ENCODE results near the gene ANKHD1.

The ANKHD1 gene

GRCh38 chr5:140371356-140372151, 30.1 kb upstream of the ANKHD1 start:
- Histone ChIP-seq H3K9me3 (ENCODE audit: control insufficient read depth in 5 of 5, low read length in 5 of 5) (no peaks in the 10 kb centered on the region), H3K27me3 (ENCODE audit: control insufficient read depth in 5 of 5, insufficient read depth in 4 of 5, low read length in 5 of 5) (no peaks in the 10 kb centered on the region), H3K4me1 (ENCODE audit: control insufficient read depth in 5 of 5, insufficient read depth in 5 of 5, low read length in 5 of 5) (peaks cover 2 to 19% (median 15%) of the 10 kb centered on the region in 5 donors), H3K36me3 (ENCODE audit: control insufficient read depth in 5 of 5, insufficient read depth in 5 of 5, low read length in 5 of 5) (no peaks in the 10 kb centered on the region), H3K27ac (ENCODE audit: low read depth, low read length) (no peak overlapping the region), H3K9ac (ENCODE audit: low read length in 5 of 5) (no peak overlapping the region), H3K4me3 (ENCODE audit: low read depth in 1 of 5, low read length in 5 of 5) (no peak overlapping the region)

GRCh38 chr5:140372971-140373487, 28.6 kb upstream of the ANKHD1 start:
- Histone ChIP-seq H3K4me3 (ENCODE audit: low read depth in 1 of 5, low read length in 5 of 5) (peak overlapping the region in 1 of 5 donors; percentile 33), H3K27ac (ENCODE audit: low read depth, low read length) (no peak overlapping the region), H3K9me3 (ENCODE audit: control insufficient read depth in 5 of 5, low read length in 5 of 5) (no peaks in the 10 kb centered on the region), H3K36me3 (ENCODE audit: control insufficient read depth in 5 of 5, insufficient read depth in 5 of 5, low read length in 5 of 5) (no peaks in the 10 kb centered on the region), H3K27me3 (ENCODE audit: control insufficient read depth in 5 of 5, insufficient read depth in 4 of 5, low read length in 5 of 5) (no peaks in the 10 kb centered on the region), H3K9ac (ENCODE audit: low read length in 5 of 5) (peak overlapping the region in 2 of 5 donors; percentile 43 to 68), H3K4me1 (ENCODE audit: control insufficient read depth in 5 of 5, insufficient read depth in 5 of 5, low read length in 5 of 5) (peaks cover 2 to 19% (median 15%) of the 10 kb centered on the region in 5 donors)

- H3K9me3 ChIP-seq (ENCODE audit: control insufficient read depth in 5 of 5, low read length in 5 of 5), result no peaks in the 10 kb centered on the region
- H3K4me1 ChIP-seq (ENCODE audit: control insufficient read depth in 5 of 5, insufficient read depth in 5 of 5, low read length in 5 of 5), result no peaks in the 10 kb centered on the region
- H3K36me3 ChIP-seq (ENCODE audit: control insufficient read depth in 5 of 5, insufficient read depth in 5 of 5, low read length in 5 of 5), result no peaks in the 10 kb centered on the region
- H3K4me3 ChIP-seq (ENCODE audit: low read depth in 1 of 5, low read length in 5 of 5), result no peak overlapping the region
- no peak overlapping the region for H3K9ac ChIP-seq (ENCODE audit: low read length in 5 of 5)
- no peak overlapping the region for H3K27ac ChIP-seq (ENCODE audit: low read depth, low read length)
- no peaks in the 10 kb centered on the region for H3K27me3 ChIP-seq (ENCODE audit: control insufficient read depth in 5 of 5, insufficient read depth in 4 of 5, low read length in 5 of 5)
These were observed 20.3 kb upstream of the ANKHD1 start for GRCh38 chr5:140381351-140381750.

GRCh38 chr5:140381972-140382371, 19.7 kb upstream of the ANKHD1 start:
- H3K9ac ChIP-seq (ENCODE audit: low read length in 5 of 5), result no peak overlapping the region
- no peaks in the 10 kb centered on the region for H3K9me3 ChIP-seq (ENCODE audit: control insufficient read depth in 5 of 5, low read length in 5 of 5)
- H3K27ac ChIP-seq (ENCODE audit: low read depth, low read length), result no peak overlapping the region
- no peaks in the 10 kb centered on the region for H3K4me1 ChIP-seq (ENCODE audit: control insufficient read depth in 5 of 5, insufficient read depth in 5 of 5, low read length in 5 of 5)
- H3K27me3 ChIP-seq (ENCODE audit: control insufficient read depth in 5 of 5, insufficient read depth in 4 of 5, low read length in 5 of 5), result no peaks in the 10 kb centered on the region
- H3K36me3 ChIP-seq (ENCODE audit: control insufficient read depth in 5 of 5, insufficient read depth in 5 of 5, low read length in 5 of 5), result no peaks in the 10 kb centered on the region
- no peak overlapping the region for H3K4me3 ChIP-seq (ENCODE audit: low read depth in 1 of 5, low read length in 5 of 5)

- Histone ChIP-seq H3K9ac (ENCODE audit: low read length in 5 of 5) (no peak overlapping the region), H3K36me3 (ENCODE audit: control insufficient read depth in 5 of 5, insufficient read depth in 5 of 5, low read length in 5 of 5) (no peaks in the 10 kb centered on the region), H3K4me3 (ENCODE audit: low read depth in 1 of 5, low read length in 5 of 5) (no peak overlapping the region), H3K27ac (ENCODE audit: low read depth, low read length) (no peak overlapping the region), H3K27me3 (ENCODE audit: control insufficient read depth in 5 of 5, insufficient read depth in 4 of 5, low read length in 5 of 5) (no peaks in the 10 kb centered on the region), H3K4me1 (ENCODE audit: control insufficient read depth in 5 of 5, insufficient read depth in 5 of 5, low read length in 5 of 5) (no peaks in the 10 kb centered on the region), H3K9me3 (ENCODE audit: control insufficient read depth in 5 of 5, low read length in 5 of 5) (no peaks in the 10 kb centered on the region)
These were observed 18.8 kb upstream of the ANKHD1 start for GRCh38 chr5:140382866-140383265.

GRCh38 chr5:140383300-140383699, 18.3 kb upstream of the ANKHD1 start:
- no peak overlapping the region for H3K4me3 ChIP-seq (ENCODE audit: low read depth in 1 of 5, low read length in 5 of 5)
- H3K27me3 ChIP-seq (ENCODE audit: control insufficient read depth in 5 of 5, insufficient read depth in 4 of 5, low read length in 5 of 5), result no peaks in the 10 kb centered on the region
- no peak overlapping the region for H3K9ac ChIP-seq (ENCODE audit: low read length in 5 of 5)
- H3K36me3 ChIP-seq (ENCODE audit: control insufficient read depth in 5 of 5, insufficient read depth in 5 of 5, low read length in 5 of 5), result no peaks in the 10 kb centered on the region
- H3K4me1 ChIP-seq (ENCODE audit: control insufficient read depth in 5 of 5, insufficient read depth in 5 of 5, low read length in 5 of 5), result no peaks in the 10 kb centered on the region
- H3K9me3 ChIP-seq (ENCODE audit: control insufficient read depth in 5 of 5, low read length in 5 of 5), result no peaks in the 10 kb centered on the region
- H3K27ac ChIP-seq (ENCODE audit: low read depth, low read length), result no peak overlapping the region

- no peak overlapping the region for H3K27ac ChIP-seq (ENCODE audit: low read depth, low read length)
- peaks cover 0 to 3% (median 0%) of the 10 kb centered on the region in 5 donors for H3K36me3 ChIP-seq (ENCODE audit: control insufficient read depth in 5 of 5, insufficient read depth in 5 of 5, low read length in 5 of 5)
- no peak overlapping the region for H3K9ac ChIP-seq (ENCODE audit: low read length in 5 of 5)
- H3K27me3 ChIP-seq (ENCODE audit: control insufficient read depth in 5 of 5, insufficient read depth in 4 of 5, low read length in 5 of 5), result no peaks in the 10 kb centered on the region
- H3K4me1 ChIP-seq (ENCODE audit: control insufficient read depth in 5 of 5, insufficient read depth in 5 of 5, low read length in 5 of 5), result peaks cover 0 to 9% (median 9%) of the 10 kb centered on the region in 5 donors
- no peak overlapping the region for H3K4me3 ChIP-seq (ENCODE audit: low read depth in 1 of 5, low read length in 5 of 5)
- no peaks in the 10 kb centered on the region for H3K9me3 ChIP-seq (ENCODE audit: control insufficient read depth in 5 of 5, low read length in 5 of 5)
These were observed 13.6 kb upstream of the ANKHD1 start for GRCh38 chr5:140388052-140388451.

GRCh38 chr5:140391312-140391711, 10.3 kb upstream of the ANKHD1 start:
- Histone ChIP-seq H3K27me3 (ENCODE audit: control insufficient read depth in 5 of 5, insufficient read depth in 4 of 5, low read length in 5 of 5) (no peaks in the 10 kb centered on the region), H3K9me3 (ENCODE audit: control insufficient read depth in 5 of 5, low read length in 5 of 5) (no peaks in the 10 kb centered on the region), H3K9ac (ENCODE audit: low read length in 5 of 5) (no peak overlapping the region), H3K36me3 (ENCODE audit: control insufficient read depth in 5 of 5, insufficient read depth in 5 of 5, low read length in 5 of 5) (peaks cover 0 to 3% (median 0%) of the 10 kb centered on the region in 5 donors), H3K4me1 (ENCODE audit: control insufficient read depth in 5 of 5, insufficient read depth in 5 of 5, low read length in 5 of 5) (peaks cover 0 to 9% (median 9%) of the 10 kb centered on the region in 5 donors), H3K27ac (ENCODE audit: low read depth, low read length) (peak overlapping the region; percentile 16), H3K4me3 (ENCODE audit: low read depth in 1 of 5, low read length in 5 of 5) (no peak overlapping the region)

GRCh38 chr5:140391732-140392131, 9.9 kb upstream of the ANKHD1 start:
- Histone ChIP-seq H3K9ac (ENCODE audit: low read length in 5 of 5) (no peak overlapping the region), H3K9me3 (ENCODE audit: control insufficient read depth in 5 of 5, low read length in 5 of 5) (no peaks in the 10 kb centered on the region), H3K36me3 (ENCODE audit: control insufficient read depth in 5 of 5, insufficient read depth in 5 of 5, low read length in 5 of 5) (peaks cover 0 to 3% (median 0%) of the 10 kb centered on the region in 5 donors), H3K4me3 (ENCODE audit: low read depth in 1 of 5, low read length in 5 of 5) (no peak overlapping the region), H3K27ac (ENCODE audit: low read depth, low read length) (no peak overlapping the region), H3K27me3 (ENCODE audit: control insufficient read depth in 5 of 5, insufficient read depth in 4 of 5, low read length in 5 of 5) (no peaks in the 10 kb centered on the region), H3K4me1 (ENCODE audit: control insufficient read depth in 5 of 5, insufficient read depth in 5 of 5, low read length in 5 of 5) (peaks cover 0 to 9% (median 9%) of the 10 kb centered on the region in 5 donors)

- H3K36me3 ChIP-seq (ENCODE audit: control insufficient read depth in 5 of 5, insufficient read depth in 5 of 5, low read length in 5 of 5), result peaks cover 0 to 3% (median 0%) of the 10 kb centered on the region in 5 donors
- no peak overlapping the region for H3K4me3 ChIP-seq (ENCODE audit: low read depth in 1 of 5, low read length in 5 of 5)
- no peaks in the 10 kb centered on the region for H3K27me3 ChIP-seq (ENCODE audit: control insufficient read depth in 5 of 5, insufficient read depth in 4 of 5, low read length in 5 of 5)
- H3K27ac ChIP-seq (ENCODE audit: low read depth, low read length), result no peak overlapping the region
- H3K4me1 ChIP-seq (ENCODE audit: control insufficient read depth in 5 of 5, insufficient read depth in 5 of 5, low read length in 5 of 5), result peaks cover 0 to 9% (median 9%) of the 10 kb centered on the region in 5 donors
- H3K9ac ChIP-seq (ENCODE audit: low read length in 5 of 5), result no peak overlapping the region
- no peaks in the 10 kb centered on the region for H3K9me3 ChIP-seq (ENCODE audit: control insufficient read depth in 5 of 5, low read length in 5 of 5)
These were observed 7.9 kb upstream of the ANKHD1 start for GRCh38 chr5:140393738-140394137.
